ENCODE data around the gene POLR2M.
A peak's percentile ranks its signal among the peaks of the same experiment; 100 is the strongest.

The POLR2M gene

DNA sequence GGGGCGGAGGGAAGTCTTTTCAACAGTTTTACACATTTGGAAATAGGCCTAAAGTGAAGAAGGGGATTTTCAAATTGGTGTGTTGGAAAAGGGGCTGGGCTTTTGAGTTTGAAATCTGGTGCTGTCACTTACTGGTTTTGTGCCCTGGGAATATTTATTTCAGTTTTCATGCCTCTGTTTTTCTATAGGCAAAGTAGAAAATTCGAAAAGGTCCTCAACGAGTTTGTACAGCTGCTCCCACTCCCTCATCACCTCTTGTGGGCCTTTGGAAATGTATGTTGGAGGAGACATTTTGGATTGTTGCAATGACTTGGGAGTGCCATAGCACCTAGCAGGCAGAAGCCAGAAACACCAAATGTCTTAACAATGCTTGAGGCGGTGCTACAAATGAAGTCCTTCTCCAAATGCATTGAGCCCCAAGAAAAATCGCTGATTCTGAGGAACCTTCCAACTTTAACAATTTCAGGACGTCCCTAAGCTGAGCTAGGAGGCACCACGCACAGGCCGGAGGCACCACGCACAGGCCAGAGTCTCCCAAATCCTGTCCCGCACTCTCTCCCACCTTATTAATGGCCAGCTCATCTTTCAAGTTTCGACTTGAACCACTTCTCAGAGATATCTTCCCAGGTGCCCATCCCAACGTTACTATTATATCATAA lies 639 bp upstream of the POLR2M start:
- Mint-ChIP-seq H3K9me3 (no peaks in the 10 kb centered on the region), H3K36me3 (ENCODE audit: low read depth) (peaks cover 40% of the 10 kb centered on the region), H3K4me1 (ENCODE audit: low read depth) (peaks cover 69% of the 10 kb centered on the region), H3K27me3 (no peaks in the 10 kb centered on the region), H3K4me3 (peak overlapping the region; percentile 88), H3K27ac (peak overlapping the region; percentile 92)
- DNase-seq: no peak

DNA sequence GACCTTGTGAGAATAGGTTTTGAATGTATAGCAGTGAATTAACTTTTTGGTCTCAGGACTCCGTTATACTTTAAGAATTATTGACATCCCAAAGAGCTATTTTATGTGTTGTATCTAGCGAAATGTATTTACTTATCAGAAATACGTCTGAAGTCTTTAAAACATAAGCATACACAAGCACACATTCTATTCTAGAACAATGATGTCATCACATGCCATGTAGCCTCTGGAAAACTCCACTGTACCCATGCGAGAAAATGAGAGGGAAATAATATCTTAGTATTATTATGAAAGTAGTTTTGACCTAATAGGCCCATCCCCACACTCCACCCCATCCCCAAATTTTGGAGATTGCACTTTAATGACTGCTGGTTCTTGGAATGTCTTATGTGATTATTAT lies 1.5 kb downstream of the POLR2M start:
- Mint-ChIP-seq H3K36me3 (ENCODE audit: low read depth) (peaks cover 61% of the 10 kb centered on the region), H3K4me1 (ENCODE audit: low read depth) (peaks cover 79% of the 10 kb centered on the region), H3K27me3 (no peaks in the 10 kb centered on the region), H3K4me3 (peak overlapping the region; percentile 88), H3K27ac (peak overlapping the region; percentile 92), H3K9me3 (no peaks in the 10 kb centered on the region)
- DNase-seq: no peak

DNA sequence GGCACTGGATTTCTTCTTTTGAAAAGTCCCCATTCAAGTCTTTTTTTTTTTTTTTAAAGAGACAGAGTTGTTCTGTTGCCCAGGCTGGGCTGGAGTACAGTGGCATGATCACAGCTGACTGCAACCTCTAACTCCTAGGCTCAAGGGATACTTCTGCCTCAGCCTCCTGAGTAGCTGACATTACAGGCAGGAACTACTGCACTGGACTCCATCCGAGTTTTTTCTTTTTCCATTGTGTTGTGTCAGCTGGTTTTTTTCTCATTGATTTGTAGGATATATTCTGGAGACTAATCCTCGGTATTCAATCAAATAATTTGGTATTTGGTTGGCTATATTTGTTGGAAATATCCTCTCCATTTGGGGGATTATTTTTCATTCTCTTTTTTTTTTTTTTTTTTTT lies 11.8 kb downstream of the POLR2M start:
- Mint-ChIP-seq H3K4me1 (ENCODE audit: low read depth) (peaks cover 17% of the 10 kb centered on the region), H3K27me3 (no peaks in the 10 kb centered on the region), H3K27ac (no peak overlapping the region), H3K36me3 (ENCODE audit: low read depth) (peaks cover 83% of the 10 kb centered on the region), H3K4me3 (no peak overlapping the region), H3K9me3 (peaks cover 3% of the 10 kb centered on the region)
- DNase-seq: no peak

DNA sequence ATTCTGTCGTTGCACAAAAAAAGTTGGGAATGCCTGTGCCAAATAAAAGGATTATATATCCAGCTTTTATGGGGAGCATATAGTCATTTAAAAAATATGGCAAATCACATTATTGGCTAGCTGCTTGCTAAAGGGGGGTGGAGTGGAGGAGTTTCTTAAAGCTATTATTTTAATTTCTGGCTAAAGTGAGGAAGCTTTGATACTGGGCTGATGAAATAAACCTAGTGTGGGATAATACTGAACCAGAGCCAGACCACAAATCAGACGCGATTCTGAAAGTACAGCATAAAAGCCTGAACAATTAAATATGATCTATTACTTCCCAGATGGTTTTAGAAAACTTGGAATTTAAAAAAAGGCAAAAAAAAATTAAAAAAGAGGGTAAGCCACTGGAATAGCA lies 14.4 kb downstream of the POLR2M start:
- no peak overlapping the region for H3K4me3 Mint-ChIP-seq
- DNase-seq: no peak
- H3K4me1 Mint-ChIP-seq (ENCODE audit: low read depth): peaks cover 1% of the 10 kb centered on the region
- H3K27ac Mint-ChIP-seq: no peak overlapping the region
- H3K9me3 Mint-ChIP-seq: peaks cover 3% of the 10 kb centered on the region
- peaks cover 71% of the 10 kb centered on the region for H3K36me3 Mint-ChIP-seq (ENCODE audit: low read depth)
- H3K27me3 Mint-ChIP-seq: no peaks in the 10 kb centered on the region

DNA sequence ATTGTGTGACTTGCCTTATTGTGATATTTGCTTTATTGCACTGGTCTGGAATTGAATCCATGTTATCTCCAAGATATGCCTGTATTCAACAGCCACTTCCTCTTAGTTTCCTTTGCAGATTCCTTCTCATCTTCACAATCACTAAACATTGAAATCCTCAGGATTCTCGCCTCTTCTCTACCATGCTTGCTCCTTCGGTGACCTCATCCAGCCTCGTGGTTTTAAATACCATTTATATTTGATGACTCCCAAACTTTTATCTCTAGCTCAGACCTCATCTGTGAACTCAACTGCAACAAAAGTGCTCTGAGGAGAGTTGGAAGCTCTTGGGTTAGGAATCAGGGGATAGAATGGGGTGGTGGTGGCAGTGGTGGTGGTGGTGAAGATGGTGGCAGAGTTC lies 19.9 kb downstream of the POLR2M start:
- no peaks in the 10 kb centered on the region for H3K9me3 Mint-ChIP-seq
- no peak overlapping the region for H3K4me3 Mint-ChIP-seq
- no peak for DNase-seq
- peaks cover 25% of the 10 kb centered on the region for H3K36me3 Mint-ChIP-seq (ENCODE audit: low read depth)
- H3K27ac Mint-ChIP-seq: no peak overlapping the region
- no peaks in the 10 kb centered on the region for H3K27me3 Mint-ChIP-seq
- H3K4me1 Mint-ChIP-seq (ENCODE audit: low read depth): no peaks in the 10 kb centered on the region

DNA sequence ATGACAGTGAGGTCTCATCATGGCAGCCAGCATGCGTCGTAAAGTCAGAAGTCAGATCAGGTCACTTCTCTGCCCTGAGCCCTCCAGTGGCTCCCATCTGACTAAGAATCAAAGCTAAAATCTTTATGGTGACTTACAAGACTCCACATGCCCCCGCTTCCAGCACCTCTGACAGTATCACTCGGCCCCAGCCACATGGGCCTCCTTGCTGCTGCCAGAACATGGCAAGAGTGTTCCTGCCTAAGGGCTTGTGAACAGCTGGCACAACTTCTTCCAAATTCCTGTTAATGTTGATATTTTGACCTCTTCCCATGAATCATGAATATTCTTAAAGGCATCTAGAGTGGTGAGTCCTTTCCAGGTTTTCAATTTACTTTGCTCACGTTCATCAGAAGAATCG lies 20.5 kb downstream of the POLR2M start:
- H3K27me3 Mint-ChIP-seq: no peaks in the 10 kb centered on the region
- no peaks in the 10 kb centered on the region for H3K4me1 Mint-ChIP-seq (ENCODE audit: low read depth)
- peaks cover 22% of the 10 kb centered on the region for H3K36me3 Mint-ChIP-seq (ENCODE audit: low read depth)
- no peaks in the 10 kb centered on the region for H3K9me3 Mint-ChIP-seq
- H3K27ac Mint-ChIP-seq: no peak overlapping the region
- no peak for DNase-seq
- H3K4me3 Mint-ChIP-seq: no peak overlapping the region

DNA sequence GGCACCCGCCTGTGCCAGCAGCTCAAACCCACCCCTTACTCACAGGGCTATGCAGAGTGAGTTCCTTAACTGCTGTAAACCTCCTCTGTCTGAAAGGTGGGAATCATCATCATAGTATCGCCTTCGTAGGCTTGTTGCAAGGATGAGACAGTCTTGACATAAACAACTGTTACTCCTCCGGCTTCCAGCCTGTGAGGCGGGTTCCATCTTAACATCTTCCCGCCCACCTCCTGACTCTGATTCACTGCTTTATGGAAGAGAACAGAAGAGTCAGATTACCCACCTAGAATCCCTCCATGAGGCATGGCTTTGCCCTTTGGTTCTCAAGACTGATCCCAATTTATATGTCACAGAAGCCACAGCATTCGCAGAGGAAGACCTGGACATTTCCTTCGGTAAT lies 21.9 kb downstream of the POLR2M start:
- no peak overlapping the region for H3K4me3 Mint-ChIP-seq
- peaks cover 17% of the 10 kb centered on the region for H3K36me3 Mint-ChIP-seq (ENCODE audit: low read depth)
- no peaks in the 10 kb centered on the region for H3K27me3 Mint-ChIP-seq
- no peaks in the 10 kb centered on the region for H3K9me3 Mint-ChIP-seq
- no peak for DNase-seq
- no peak overlapping the region for H3K27ac Mint-ChIP-seq
- peaks cover 5% of the 10 kb centered on the region for H3K4me1 Mint-ChIP-seq (ENCODE audit: low read depth)

DNA sequence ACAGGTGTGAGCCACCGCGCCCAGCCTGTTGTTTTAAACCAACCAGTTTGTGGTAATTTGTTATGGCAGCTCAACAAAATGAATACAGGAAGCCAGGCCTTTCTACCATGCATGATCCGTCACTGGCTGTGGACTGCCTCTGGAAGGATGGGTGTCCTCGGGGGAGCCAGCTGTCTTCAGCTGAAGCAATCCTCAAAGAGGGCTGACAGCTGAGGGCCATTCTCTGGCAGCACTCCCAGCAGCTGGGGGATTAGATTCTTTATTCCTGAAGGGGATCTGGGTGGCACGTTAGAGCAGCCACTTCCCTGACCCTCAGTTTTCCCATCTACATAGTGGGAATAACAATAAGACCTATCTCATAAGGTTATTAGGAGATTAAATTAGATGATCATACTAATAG lies 24.4 kb downstream of the POLR2M start:
- Mint-ChIP-seq H3K36me3 (ENCODE audit: low read depth) (peaks cover 5% of the 10 kb centered on the region), H3K4me1 (ENCODE audit: low read depth) (peaks cover 5% of the 10 kb centered on the region), H3K4me3 (no peak overlapping the region), H3K9me3 (no peaks in the 10 kb centered on the region), H3K27ac (no peak overlapping the region), H3K27me3 (no peaks in the 10 kb centered on the region)
- no peak for DNase-seq

DNA sequence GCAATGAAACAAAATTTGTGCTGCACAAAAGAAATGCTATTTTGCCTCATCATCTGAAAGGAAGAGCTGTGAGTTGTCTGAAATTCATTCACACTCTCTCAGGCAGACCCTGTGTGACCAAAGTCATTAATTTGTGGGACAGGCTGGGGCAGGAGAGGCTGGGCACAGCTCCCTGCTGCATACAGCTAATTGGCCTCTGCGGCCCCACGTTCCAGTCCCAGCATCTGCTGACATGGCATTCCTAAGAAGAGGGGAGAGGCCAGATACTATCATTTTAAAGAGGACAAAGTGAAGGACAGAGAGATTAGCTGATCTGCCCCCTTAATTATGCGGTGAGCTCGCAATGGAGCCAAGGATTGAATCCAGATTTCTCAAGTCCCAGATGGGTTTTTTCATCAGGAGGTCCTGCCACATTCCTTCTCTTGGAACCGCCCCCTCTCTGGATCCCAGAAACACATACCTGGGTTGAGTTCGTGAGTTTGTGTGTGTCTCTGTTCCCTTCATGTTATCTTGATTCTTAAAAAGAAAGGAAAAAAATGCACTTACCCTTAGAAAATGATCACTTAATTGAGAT lies 25.1 kb downstream of the POLR2M start:
- Mint-ChIP-seq H3K4me3 (no peak overlapping the region), H3K36me3 (ENCODE audit: low read depth) (peaks cover 5% of the 10 kb centered on the region), H3K4me1 (ENCODE audit: low read depth) (peaks cover 5% of the 10 kb centered on the region), H3K9me3 (no peaks in the 10 kb centered on the region), H3K27me3 (no peaks in the 10 kb centered on the region), H3K27ac (no peak overlapping the region)
- no peak for DNase-seq

DNA sequence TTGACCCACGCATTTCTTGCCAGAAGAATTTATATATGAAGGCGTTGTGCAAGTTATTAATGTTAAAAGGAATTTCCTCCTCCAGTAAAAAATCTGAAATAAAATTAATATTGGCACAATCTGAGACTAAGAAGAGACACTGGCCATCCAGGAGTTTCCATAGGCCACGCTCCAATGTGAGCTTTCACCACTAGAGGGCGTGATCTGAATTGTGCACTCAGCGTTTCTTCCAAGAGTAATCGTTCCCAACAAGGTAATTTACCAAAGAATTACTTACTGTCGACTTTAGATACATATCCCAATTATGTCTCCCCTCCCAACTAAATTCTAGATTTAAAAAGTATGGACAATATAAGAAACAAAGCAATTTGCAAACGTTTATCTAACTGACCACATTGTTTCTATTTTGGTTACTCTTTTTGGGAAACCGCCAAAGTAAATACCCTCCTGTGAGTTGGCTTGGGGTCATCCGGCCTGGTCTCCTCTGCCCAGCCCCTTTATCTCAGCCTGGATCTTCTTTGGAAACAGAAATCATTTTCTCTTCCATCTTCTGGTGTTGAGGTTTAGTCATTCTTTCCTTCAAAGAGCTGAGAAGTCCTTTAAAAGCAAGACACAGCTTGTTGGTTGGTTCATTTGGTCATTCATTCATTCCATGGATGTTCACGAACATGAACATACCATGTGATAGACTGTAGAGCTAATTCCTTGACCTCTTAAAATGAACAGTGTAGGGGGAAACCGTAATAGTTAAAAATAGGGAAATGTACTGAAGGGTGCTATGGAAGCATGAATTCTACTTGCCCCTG lies 26.2 kb downstream of the POLR2M start:
- no peak overlapping the region for H3K27ac Mint-ChIP-seq
- no peak overlapping the region for H3K4me3 Mint-ChIP-seq
- peak; percentile 45 for DNase-seq
- no peaks in the 10 kb centered on the region for H3K27me3 Mint-ChIP-seq
- H3K4me1 Mint-ChIP-seq (ENCODE audit: low read depth): peaks cover 8% of the 10 kb centered on the region
- no peaks in the 10 kb centered on the region for H3K9me3 Mint-ChIP-seq
- H3K36me3 Mint-ChIP-seq (ENCODE audit: low read depth): peaks cover 10% of the 10 kb centered on the region

DNA sequence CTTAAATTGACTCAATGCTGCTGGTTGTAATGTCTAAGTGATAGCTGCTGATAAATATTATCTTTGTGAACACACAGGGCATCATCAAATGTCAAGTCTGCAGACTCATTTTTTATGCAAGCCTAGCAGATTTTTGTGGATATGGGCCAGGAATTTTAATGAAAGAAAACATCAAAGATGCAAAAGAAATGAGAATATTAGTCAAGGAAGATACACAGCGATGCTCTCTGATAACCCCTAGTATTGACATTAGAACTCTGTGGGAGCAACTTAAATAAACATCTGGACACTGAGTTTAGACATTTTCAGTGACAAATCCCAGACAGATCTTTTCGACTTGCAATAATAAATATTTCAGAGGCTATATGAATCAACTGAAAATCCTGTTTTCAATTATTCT lies 28.3 kb downstream of the POLR2M start:
- H3K4me3 Mint-ChIP-seq: no peak overlapping the region
- peaks cover 10% of the 10 kb centered on the region for H3K36me3 Mint-ChIP-seq (ENCODE audit: low read depth)
- no peaks in the 10 kb centered on the region for H3K9me3 Mint-ChIP-seq
- no peak overlapping the region for H3K27ac Mint-ChIP-seq
- no peaks in the 10 kb centered on the region for H3K27me3 Mint-ChIP-seq
- no peak for DNase-seq
- peaks cover 9% of the 10 kb centered on the region for H3K4me1 Mint-ChIP-seq (ENCODE audit: low read depth)

DNA sequence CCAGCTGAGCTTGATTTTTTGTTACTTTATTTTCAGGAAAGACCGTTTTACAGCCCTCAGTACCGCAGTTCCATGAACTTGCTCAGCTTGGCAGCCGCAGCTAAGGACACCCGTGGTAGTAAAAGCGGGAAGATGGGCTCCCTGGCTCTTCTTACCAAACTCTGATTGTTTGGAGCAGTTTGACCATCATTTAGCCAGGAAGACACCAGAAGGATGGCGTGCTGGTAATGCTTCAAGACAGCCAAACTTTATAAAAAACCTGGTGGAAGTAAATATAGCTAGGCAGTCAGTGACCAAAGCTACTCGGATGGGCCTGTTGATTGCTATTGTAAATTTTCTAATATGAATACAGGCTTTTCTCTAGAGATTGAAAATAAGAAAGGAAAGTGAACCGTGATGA lies 28.9 kb downstream of the POLR2M start:
- Mint-ChIP-seq H3K4me1 (ENCODE audit: low read depth) (peaks cover 9% of the 10 kb centered on the region), H3K36me3 (ENCODE audit: low read depth) (peaks cover 10% of the 10 kb centered on the region), H3K27me3 (no peaks in the 10 kb centered on the region), H3K9me3 (no peaks in the 10 kb centered on the region), H3K27ac (no peak overlapping the region), H3K4me3 (no peak overlapping the region)
- no peak for DNase-seq

DNA sequence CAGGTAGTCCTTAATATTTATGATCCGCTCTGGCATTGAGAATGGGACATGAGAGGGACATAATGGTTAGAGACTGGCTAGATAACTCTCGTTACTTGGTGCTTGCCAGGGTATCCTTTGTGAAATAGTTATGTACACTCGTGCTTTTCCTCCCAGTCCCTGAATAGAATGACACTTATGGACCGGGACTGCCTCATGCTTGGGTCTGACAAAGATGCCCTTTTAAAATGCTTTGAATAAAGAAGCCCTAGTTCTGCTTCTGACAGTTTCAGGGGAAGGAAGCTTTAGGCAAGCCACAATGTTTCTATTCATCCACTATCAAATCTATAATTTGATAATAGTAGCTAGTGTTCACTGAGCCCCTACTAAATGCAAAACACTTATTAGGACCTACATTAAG lies 29.4 kb downstream of the POLR2M start:
- Mint-ChIP-seq H3K36me3 (ENCODE audit: low read depth) (peaks cover 10% of the 10 kb centered on the region), H3K9me3 (no peaks in the 10 kb centered on the region)

DNA sequence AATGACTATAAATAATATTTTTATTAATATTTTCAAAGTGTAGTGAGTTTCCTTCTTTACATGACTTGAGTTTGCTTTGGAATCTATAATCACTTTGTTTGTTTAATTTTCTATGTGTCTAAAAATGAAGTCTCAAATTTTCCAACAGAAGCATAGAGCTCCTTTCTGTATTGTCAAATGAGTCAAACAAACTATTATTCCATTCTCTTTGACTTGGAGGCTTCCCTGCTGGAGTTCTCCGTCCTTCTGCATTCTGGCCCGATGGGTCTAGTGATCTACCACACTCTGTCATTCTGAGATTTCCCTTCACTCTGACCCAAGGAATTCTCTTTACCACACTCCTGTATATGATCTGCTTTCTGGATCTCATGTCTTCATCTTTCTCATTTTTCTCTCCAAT lies 30.1 kb downstream of the POLR2M start:
- Mint-ChIP-seq H3K4me3 (no peak overlapping the region), H3K27me3 (no peaks in the 10 kb centered on the region), H3K36me3 (ENCODE audit: low read depth) (peaks cover 10% of the 10 kb centered on the region), H3K4me1 (ENCODE audit: low read depth) (peaks cover 9% of the 10 kb centered on the region), H3K27ac (no peak overlapping the region), H3K9me3 (no peaks in the 10 kb centered on the region)
- DNase-seq: no peak

More for the DNA sequence above, 29.4 kb downstream of the POLR2M start:
- no peak overlapping the region for H3K4me3 Mint-ChIP-seq
- no peak overlapping the region for H3K27ac Mint-ChIP-seq
- H3K4me1 Mint-ChIP-seq (ENCODE audit: low read depth): peaks cover 9% of the 10 kb centered on the region
- no peak for DNase-seq
- H3K27me3 Mint-ChIP-seq: no peaks in the 10 kb centered on the region

DNA sequence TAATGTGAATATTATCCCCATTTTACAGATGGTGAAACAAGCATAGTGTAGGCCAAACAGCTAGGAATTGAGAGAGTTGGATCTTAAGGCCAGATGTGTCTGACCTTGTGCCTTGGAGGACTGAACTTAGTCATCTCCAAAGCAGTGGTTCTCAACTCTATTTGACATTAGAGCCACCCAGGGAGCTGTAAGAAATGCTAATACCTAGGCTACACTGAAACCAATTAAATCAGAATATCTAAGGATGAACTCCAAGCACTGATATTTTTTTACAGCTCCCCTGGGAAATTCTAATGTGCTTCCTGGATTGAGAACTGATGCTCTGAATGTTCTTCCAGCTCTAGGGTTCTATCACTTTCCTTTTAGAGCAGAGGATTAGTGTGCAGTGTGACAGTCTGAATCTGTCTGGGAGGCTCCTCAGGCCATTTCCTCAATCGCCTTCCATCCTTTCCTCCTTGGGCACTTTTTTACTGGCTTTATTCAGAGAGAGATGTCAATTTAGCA lies 32.3 kb downstream of the POLR2M start:
- H3K9me3 Mint-ChIP-seq: no peaks in the 10 kb centered on the region
- H3K36me3 Mint-ChIP-seq (ENCODE audit: low read depth): peaks cover 5% of the 10 kb centered on the region
- no peak overlapping the region for H3K27ac Mint-ChIP-seq

More for the DNA sequence above, 32.3 kb downstream of the POLR2M start:
- H3K4me3 Mint-ChIP-seq: no peak overlapping the region
- no peak for DNase-seq
- peaks cover 4% of the 10 kb centered on the region for H3K4me1 Mint-ChIP-seq (ENCODE audit: low read depth)
- H3K27me3 Mint-ChIP-seq: no peaks in the 10 kb centered on the region
